Right atrium auricular region (tissue), 2 donors: ENCODE data around the gene LMAN1L. TPM values are rescaled to one million over a fixed set of nuclear protein-coding genes. Genes with fewer than 3 reads are reported as not detected.
A peak's percentile ranks its signal among the peaks of the same experiment; 100 is the strongest.

ENCODE experiments used
- DNase-seq: peaks from one replicate; pipeline ENCODE4 v3.0.0-alpha.2; 2019; ENCODE audit warnings: low spot score
- H3K27ac ChIP-seq, 2 donors: fragments of 200-600 bp; sonication (generic); 1 replicate in 1 of 2; 2 replicates in 1 of 2; pipeline ENCODE4 v1.5.1; 2016 to 2019
- H3K27me3 ChIP-seq, 2 donors: fragments of 200-600 bp; sonication (generic); one replicate each; pipeline versions ENCODE4 v1.5.1 to v1.6.0; 2017 to 2019
- H3K36me3 ChIP-seq: fragments of 200-600 bp; sonication (generic); one replicate; pipeline ENCODE4 v1.5.1; 2016
- H3K4me1 ChIP-seq, 2 donors: fragments of 200-600 bp; sonication (generic); one replicate each; pipeline versions ENCODE4 v1.5.1 to v1.6.0; 2017 to 2019
- H3K4me3 ChIP-seq, 2 donors: fragments of 200-600 bp; sonication (generic); 1 replicate in 1 of 2; 2 replicates in 1 of 2; pipeline ENCODE4 v1.5.1; 2017 to 2019; ENCODE audit warnings: mild to moderate bottlenecking in 1 of 2, moderate library complexity in 1 of 2
- H3K9me3 ChIP-seq, 2 donors: fragments of 200-600 bp; sonication (generic); one replicate each; pipeline ENCODE4 v1.5.1; 2019
- CTCF ChIP-seq, 2 donors: fragments of 200-600 bp; sonication (generic); IDR thresholded peaks; one replicate each; pipeline ENCODE4 v1.5.1; 2019; ENCODE audit warnings: antibody characterized with exemption in 2 of 2
- total RNA-seq, 2 donors: library from RNA; depleted of rRNA; stranded (reverse); fragments of >200 nt; gene quantifications; one replicate each; pipeline ENCODE4 v1.1.0, GENCODE V29; 2016

LMAN1L gene
- total RNA-seq, 2 donors from 2014 or later = 13.8 to 88.7 TPM

GRCh38 chr15:74821091-74821789 lies 8.6 kb downstream of the LMAN1L start:
- no peaks in the 10 kb centered on the region for H3K27me3 ChIP-seq
- H3K4me3 ChIP-seq = no peak overlapping the region
- no peak for TF ChIP-seq CTCF (IDR thresholded peaks at IDR 0.05)
- H3K9me3 ChIP-seq = no peaks in the 10 kb centered on the region
- no peak for DNase-seq
- H3K27ac ChIP-seq = peak overlapping the region; percentile 81 to 83
- peaks cover 0 to 44% of the 10 kb centered on the region in 2 donors for H3K4me1 ChIP-seq
- H3K36me3 ChIP-seq = no peaks in the 10 kb centered on the region

GRCh38 chr15:74821790-74822158 lies 9.1 kb downstream of the LMAN1L start:
- no peaks in the 10 kb centered on the region for H3K36me3 ChIP-seq
- no peak for DNase-seq
- H3K27me3 ChIP-seq = no peaks in the 10 kb centered on the region
- TF ChIP-seq CTCF (IDR thresholded peaks at IDR 0.05) = no peak
- H3K4me3 ChIP-seq = no peak overlapping the region
- H3K4me1 ChIP-seq = peaks cover 0 to 44% of the 10 kb centered on the region in 2 donors
- no peaks in the 10 kb centered on the region for H3K9me3 ChIP-seq
- H3K27ac ChIP-seq = peak overlapping the region; percentile 81 to 83

- no peaks in the 10 kb centered on the region for H3K9me3 ChIP-seq
- no peak for TF ChIP-seq CTCF (IDR thresholded peaks at IDR 0.05)
- H3K4me3 ChIP-seq = no peak overlapping the region
- no peaks in the 10 kb centered on the region for H3K36me3 ChIP-seq
- no peak for DNase-seq
- H3K4me1 ChIP-seq = peaks cover 0 to 40% of the 10 kb centered on the region in 2 donors
- no peaks in the 10 kb centered on the region for H3K27me3 ChIP-seq
- H3K27ac ChIP-seq = peak overlapping the region; percentile 81 to 83
Measured at GRCh38 chr15:74822233-74822632, 9.6 kb downstream of the LMAN1L start.

GRCh38 chr15:74823324-74823723 lies 10.7 kb downstream of the LMAN1L start:
- no peak for TF ChIP-seq CTCF (IDR thresholded peaks at IDR 0.05)
- no peak overlapping the region for H3K4me3 ChIP-seq
- H3K27me3 ChIP-seq = no peaks in the 10 kb centered on the region
- H3K4me1 ChIP-seq = peaks cover 0 to 32% of the 10 kb centered on the region in 2 donors
- no peaks in the 10 kb centered on the region for H3K9me3 ChIP-seq
- DNase-seq = no peak
- no peak overlapping the region for H3K27ac ChIP-seq
- H3K36me3 ChIP-seq = no peaks in the 10 kb centered on the region

- no peak for TF ChIP-seq CTCF (IDR thresholded peaks at IDR 0.05)
- DNase-seq = no peak
- Histone ChIP-seq H3K36me3 (no peaks in the 10 kb centered on the region), H3K27me3 (no peaks in the 10 kb centered on the region), H3K4me1 (peaks cover 0 to 22% of the 10 kb centered on the region in 2 donors), H3K9me3 (no peaks in the 10 kb centered on the region), H3K27ac (no peak overlapping the region), H3K4me3 (no peak overlapping the region)
Measured at GRCh38 chr15:74824976-74825375, 12.3 kb downstream of the LMAN1L start.

GRCh38 chr15:74825866-74826265 lies 13.2 kb downstream of the LMAN1L start:
- H3K27ac ChIP-seq = peak overlapping the region in 1 of 2 donors; percentile 26
- H3K36me3 ChIP-seq = no peaks in the 10 kb centered on the region
- no peaks in the 10 kb centered on the region for H3K9me3 ChIP-seq
- no peaks in the 10 kb centered on the region for H3K27me3 ChIP-seq
- no peak overlapping the region for H3K4me3 ChIP-seq
- peaks cover 0 to 16% of the 10 kb centered on the region in 2 donors for H3K4me1 ChIP-seq
- no peak for TF ChIP-seq CTCF (IDR thresholded peaks at IDR 0.05)
- DNase-seq = no peak
